Pericardium fibroblast (primary cell): ENCODE data around the gene RPIA. TPM values are rescaled to one million over a fixed set of nuclear protein-coding genes. Genes with fewer than 3 reads are reported as not detected.

Source experiments
- total RNA-seq: library from RNA; depleted of rRNA; stranded (reverse); fragments of >200 nt; gene quantifications from 2 replicates; pipeline ENCODE4 v1.2.3, GENCODE V29; 2015

The RPIA gene
- total RNA-seq = 2.9 and 8.7 TPM in 2 replicates

DNA sequence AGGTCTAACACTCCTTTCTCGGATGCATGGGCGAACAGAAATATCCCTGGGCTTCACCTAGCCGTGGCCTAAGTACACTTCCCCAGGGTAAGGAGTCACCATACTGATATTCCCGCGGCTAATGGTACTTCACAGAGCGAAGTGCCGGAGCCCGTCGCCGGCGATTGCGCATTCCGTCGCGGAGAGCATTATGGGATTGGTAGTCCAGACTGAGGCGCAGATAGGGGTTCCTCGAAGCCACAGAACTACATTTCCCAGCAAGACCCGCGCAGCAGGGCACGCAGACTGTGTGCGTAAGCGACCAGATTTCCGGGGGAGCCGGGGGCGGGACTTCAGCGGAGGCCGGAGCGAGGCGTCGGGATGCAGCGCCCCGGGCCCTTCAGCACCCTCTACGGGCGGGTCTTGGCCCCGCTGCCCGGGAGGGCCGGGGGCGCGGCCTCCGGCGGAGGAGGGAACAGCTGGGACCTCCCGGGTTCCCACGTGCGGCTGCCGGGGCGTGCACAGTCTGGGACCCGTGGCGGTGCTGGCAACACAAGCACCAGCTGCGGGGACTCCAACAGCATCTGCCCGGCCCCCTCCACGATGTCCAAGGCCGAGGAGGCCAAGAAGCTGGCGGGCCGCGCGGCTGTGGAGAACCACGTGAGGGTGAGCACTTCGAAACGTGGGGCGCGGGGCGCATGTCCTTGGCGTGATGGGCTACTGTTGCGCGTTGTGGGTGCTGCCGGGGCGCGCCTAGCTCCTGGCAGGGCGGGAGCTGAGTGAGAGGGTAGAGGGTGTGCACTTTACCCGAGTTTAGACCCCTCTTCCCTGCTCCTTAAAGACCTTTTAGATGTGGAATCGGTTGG lies at the start of gene RPIA:
Gene RPIA (plus strand): TSS at position 335 of the 845 bp plus-strand sequence. CDS start 26 bp downstream, at position 361.

Other genes starting within 250 kb of the RPIA start
- gene FOXI3, start 239.0 kb upstream of the RPIA start, total RNA-seq = not detected in 2 replicates
- 11.0 and 23.3 TPM in 2 replicates for gene EIF2AK3, start 64.2 kb upstream of the RPIA start, total RNA-seq